Loucy (cell line): ENCODE data around the gene IRGC.

ENCODE experiments used
- H2AFZ ChIP-seq: fragments of 200-600 bp; sonication (generic); 2 replicates; pipeline ENCODE4 v1.6.0; 2016; ENCODE audit warnings: antibody characterized with exemption, mild to moderate bottlenecking, low read length, moderate library complexity
- H3F3A ChIP-seq: fragments of 200-600 bp; 2 replicates; pipeline ENCODE4 v1.6.0; 2016; ENCODE audit warnings: antibody characterized with exemption, low read depth, mild to moderate bottlenecking
- H3K27me3 ChIP-seq: fragments of 200-600 bp; sonication (generic); 2 replicates; pipeline ENCODE4 v1.6.1; 2014; ENCODE audit warnings: low read length, mild to moderate bottlenecking; ENCODE audit not compliant: insufficient read depth, poor library complexity, severe bottlenecking
- H3K36me3 ChIP-seq: fragments of 200-600 bp; sonication (generic); 2 replicates; pipeline ENCODE4 v1.6.1; 2016; ENCODE audit warnings: low read length; ENCODE audit not compliant: insufficient read depth
- H3K4me1 ChIP-seq: fragments of 200-600 bp; sonication (generic); 2 replicates; pipeline ENCODE4 v1.5.1; 2014; ENCODE audit warnings: low read length, mild to moderate bottlenecking; ENCODE audit not compliant: insufficient read depth, poor library complexity, severe bottlenecking
- H3K4me2 ChIP-seq: fragments of 200-600 bp; sonication (generic); 2 replicates; pipeline ENCODE4 v1.6.0; 2014; ENCODE audit warnings: antibody characterized with exemption, low read length, low read depth, mild to moderate bottlenecking; ENCODE audit not compliant: poor library complexity, severe bottlenecking
- H3K4me3 ChIP-seq: fragments of 200-600 bp; sonication (generic); 2 replicates; pipeline ENCODE4 v1.5.1; 2014; ENCODE audit warnings: low read length, mild to moderate bottlenecking, mixed read lengths; ENCODE audit not compliant: poor library complexity, severe bottlenecking
- H3K79me2 ChIP-seq: fragments of 200-600 bp; sonication (generic); 2 replicates; pipeline ENCODE4 v1.6.1; 2014; ENCODE audit warnings: low read length; ENCODE audit not compliant: insufficient read depth
- H3K9ac ChIP-seq: fragments of 200-600 bp; sonication (generic); 2 replicates; pipeline ENCODE4 v1.6.0; 2014; ENCODE audit warnings: mild to moderate bottlenecking, low read depth, low read length, moderate library complexity; ENCODE audit not compliant: poor library complexity, severe bottlenecking
- H3K9me2 ChIP-seq: fragments of 200-600 bp; sonication (generic); replicated peaks from 2 replicates; pipeline ENCODE4 v1.6.1; 2016; ENCODE audit warnings: low read depth, low read length, mixed read lengths
- H3K9me3 ChIP-seq: fragments of 200-600 bp; sonication (generic); 2 replicates; pipeline ENCODE4 v1.6.1; 2014; ENCODE audit warnings: mild to moderate bottlenecking, antibody characterized with exemption, low read length, low read depth; ENCODE audit not compliant: insufficient read depth
- H4K20me1 ChIP-seq: fragments of 200-600 bp; sonication (generic); 2 replicates; pipeline ENCODE4 v1.6.0; 2014; ENCODE audit warnings: antibody characterized with exemption, low read length, mild to moderate bottlenecking; ENCODE audit not compliant: insufficient read depth, poor library complexity, severe bottlenecking
- EZH2phosphoT487 ChIP-seq: fragments of 200-600 bp; IDR thresholded peaks from 2 replicates; pipeline ENCODE4 v1.6.1; 2018; ENCODE audit warnings: antibody characterized with exemption, mild to moderate bottlenecking, moderate library complexity, borderline replicate concordance
- TF ChIP-seq, protein P1 (sequence below): fragments of 200-600 bp; sonication (generic); conservative IDR thresholded peaks from 2 replicates; pipeline ENCODE4 v1.5.1; 2014; ENCODE audit warnings: mild to moderate bottlenecking, antibody characterized with exemption, low read length

The IRGC gene

DNA sequence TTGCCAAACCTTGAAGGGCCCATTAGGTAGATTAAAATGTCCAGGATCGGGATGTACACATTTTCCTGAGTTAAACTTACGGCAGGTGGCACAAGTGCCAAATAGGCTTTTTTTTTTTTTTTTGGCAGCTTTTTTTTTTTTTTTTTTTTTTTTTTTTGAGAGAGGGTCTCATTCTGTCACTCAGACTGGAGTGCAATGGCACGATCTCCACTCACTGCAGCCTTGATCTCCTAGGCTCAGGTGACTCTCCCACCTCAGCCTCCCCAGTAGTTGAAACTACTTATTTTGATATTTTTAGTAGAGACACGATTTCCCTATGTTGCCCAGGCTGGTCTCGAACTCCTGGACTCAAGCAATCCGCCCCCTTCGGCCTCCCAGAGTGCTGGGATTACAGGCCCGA lies 9.0 kb downstream of the IRGC start:
- no peak overlapping the region for H3K4me2 ChIP-seq
- no peaks in the 10 kb centered on the region for H3F3A ChIP-seq
- H4K20me1 ChIP-seq, result no peaks in the 10 kb centered on the region
- H3K79me2 ChIP-seq, result no peaks in the 10 kb centered on the region
- no peak for TF ChIP-seq EZH2phosphoT487
- TF ChIP-seq, protein P1, sequence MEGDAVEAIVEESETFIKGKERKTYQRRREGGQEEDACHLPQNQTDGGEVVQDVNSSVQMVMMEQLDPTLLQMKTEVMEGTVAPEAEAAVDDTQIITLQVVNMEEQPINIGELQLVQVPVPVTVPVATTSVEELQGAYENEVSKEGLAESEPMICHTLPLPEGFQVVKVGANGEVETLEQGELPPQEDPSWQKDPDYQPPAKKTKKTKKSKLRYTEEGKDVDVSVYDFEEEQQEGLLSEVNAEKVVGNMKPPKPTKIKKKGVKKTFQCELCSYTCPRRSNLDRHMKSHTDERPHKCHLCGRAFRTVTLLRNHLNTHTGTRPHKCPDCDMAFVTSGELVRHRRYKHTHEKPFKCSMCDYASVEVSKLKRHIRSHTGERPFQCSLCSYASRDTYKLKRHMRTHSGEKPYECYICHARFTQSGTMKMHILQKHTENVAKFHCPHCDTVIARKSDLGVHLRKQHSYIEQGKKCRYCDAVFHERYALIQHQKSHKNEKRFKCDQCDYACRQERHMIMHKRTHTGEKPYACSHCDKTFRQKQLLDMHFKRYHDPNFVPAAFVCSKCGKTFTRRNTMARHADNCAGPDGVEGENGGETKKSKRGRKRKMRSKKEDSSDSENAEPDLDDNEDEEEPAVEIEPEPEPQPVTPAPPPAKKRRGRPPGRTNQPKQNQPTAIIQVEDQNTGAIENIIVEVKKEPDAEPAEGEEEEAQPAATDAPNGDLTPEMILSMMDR, result no peak
- H3K9ac ChIP-seq, result no peak overlapping the region
- H3K27me3 ChIP-seq, result no peaks in the 10 kb centered on the region
- no peak overlapping the region for H3K4me3 ChIP-seq
- no peaks in the 10 kb centered on the region for H3K9me3 ChIP-seq
- no peaks in the 10 kb centered on the region for H3K4me1 ChIP-seq
- H3K36me3 ChIP-seq, result peaks cover 17% of the 10 kb centered on the region; the same call in 1 of the 2 replicates
- H3K9me2 ChIP-seq, result no peaks in the 10 kb centered on the region
- no peak overlapping the region for H2AFZ ChIP-seq

GRCh38 chr19:43725468-43725867 lies 9.6 kb downstream of the IRGC start:
- Histone ChIP-seq H3F3A (no peaks in the 10 kb centered on the region), H3K9me3 (no peaks in the 10 kb centered on the region), H2AFZ (no peak overlapping the region), H3K4me3 (no peak overlapping the region), H3K36me3 (peaks cover 17% of the 10 kb centered on the region; the same call in 1 of the 2 replicates), H3K9me2 (no peaks in the 10 kb centered on the region), H3K9ac (no peak overlapping the region), H3K27me3 (no peaks in the 10 kb centered on the region), H3K79me2 (no peaks in the 10 kb centered on the region), H3K4me1 (no peaks in the 10 kb centered on the region), H4K20me1 (no peaks in the 10 kb centered on the region), H3K4me2 (no peak overlapping the region)
- TF ChIP-seq, protein P1, result no peak
- no peak for TF ChIP-seq EZH2phosphoT487

- Histone ChIP-seq H3K36me3 (peaks cover 30% of the 10 kb centered on the region; the same call in 1 of the 2 replicates), H4K20me1 (no peaks in the 10 kb centered on the region), H3K9me3 (no peaks in the 10 kb centered on the region), H3K9ac (no peak overlapping the region), H3K4me1 (no peaks in the 10 kb centered on the region), H3K4me3 (no peak overlapping the region), H3F3A (no peaks in the 10 kb centered on the region), H2AFZ (no peak overlapping the region), H3K4me2 (no peak overlapping the region), H3K79me2 (no peaks in the 10 kb centered on the region), H3K27me3 (no peaks in the 10 kb centered on the region), H3K9me2 (no peaks in the 10 kb centered on the region)
- TF ChIP-seq, protein P1, result no peak
- no peak for TF ChIP-seq EZH2phosphoT487
Observed at GRCh38 chr19:43726736-43727592, 11.1 kb downstream of the IRGC start.
